Thyroid gland (tissue), 4 donors: ENCODE results near the gene CEACAM5.

Source experiments
- POLR2A ChIP-seq, 2 donors: fragments of 450-650 bp; IDR thresholded peaks; one replicate each; pipeline ENCODE4 v1.6.1; 2017; ENCODE audit warnings: antibody characterized with exemption in 2 of 2, mild to moderate bottlenecking in 2 of 2, moderate library complexity in 1 of 2
- TF ChIP-seq, protein P1 (sequence below), 6 experiments: fragments of 200-600 bp in 3 of 6; fragments of 450-650 bp in 3 of 6; sonication (generic) in 3 of 6; IDR thresholded peaks; one replicate each; pipeline ENCODE4 v1.5.1; 2016 to 2019; ENCODE audit warnings: antibody characterized with exemption in 6 of 6, mild to moderate bottlenecking in 2 of 6, inconsistent platforms in 1 of 6, moderate library complexity in 1 of 6

DNA sequence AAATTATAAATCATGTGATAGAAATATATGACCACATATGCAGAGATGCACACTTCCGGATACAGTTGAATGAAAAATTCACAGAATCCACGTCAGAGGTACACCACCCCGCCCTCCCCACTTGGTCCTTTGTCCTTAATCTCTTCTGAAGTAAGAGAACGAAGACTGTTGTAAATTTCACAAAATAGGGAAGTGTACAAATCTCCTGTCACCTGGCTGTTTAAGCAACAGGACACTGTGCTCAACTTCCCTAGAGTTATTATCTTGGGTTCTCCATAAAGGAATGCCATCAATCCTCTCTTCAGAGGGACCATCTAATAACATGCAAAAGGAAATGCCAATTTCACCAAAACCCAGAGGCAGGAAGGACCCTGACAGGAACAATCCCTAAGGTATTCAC is 36.4 kb downstream of the CEACAM5 start:
- TF ChIP-seq, protein P1, sequence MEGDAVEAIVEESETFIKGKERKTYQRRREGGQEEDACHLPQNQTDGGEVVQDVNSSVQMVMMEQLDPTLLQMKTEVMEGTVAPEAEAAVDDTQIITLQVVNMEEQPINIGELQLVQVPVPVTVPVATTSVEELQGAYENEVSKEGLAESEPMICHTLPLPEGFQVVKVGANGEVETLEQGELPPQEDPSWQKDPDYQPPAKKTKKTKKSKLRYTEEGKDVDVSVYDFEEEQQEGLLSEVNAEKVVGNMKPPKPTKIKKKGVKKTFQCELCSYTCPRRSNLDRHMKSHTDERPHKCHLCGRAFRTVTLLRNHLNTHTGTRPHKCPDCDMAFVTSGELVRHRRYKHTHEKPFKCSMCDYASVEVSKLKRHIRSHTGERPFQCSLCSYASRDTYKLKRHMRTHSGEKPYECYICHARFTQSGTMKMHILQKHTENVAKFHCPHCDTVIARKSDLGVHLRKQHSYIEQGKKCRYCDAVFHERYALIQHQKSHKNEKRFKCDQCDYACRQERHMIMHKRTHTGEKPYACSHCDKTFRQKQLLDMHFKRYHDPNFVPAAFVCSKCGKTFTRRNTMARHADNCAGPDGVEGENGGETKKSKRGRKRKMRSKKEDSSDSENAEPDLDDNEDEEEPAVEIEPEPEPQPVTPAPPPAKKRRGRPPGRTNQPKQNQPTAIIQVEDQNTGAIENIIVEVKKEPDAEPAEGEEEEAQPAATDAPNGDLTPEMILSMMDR (IDR thresholded peaks at IDR 0.05): no peak
- no peak for TF ChIP-seq POLR2A (IDR thresholded peaks at IDR 0.05)
